HG03159 (cell line): ENCODE data around the gene MPC1.

Experiments
- ATAC-seq: cut with Tn5 transposase; IDR thresholded peaks from one replicate; pipeline ENCODE4 v1.9.1; 2021; ENCODE audit warnings: mild to moderate bottlenecking, moderate library complexity; ENCODE audit not compliant: unreplicated experiment

The MPC1 gene

DNA sequence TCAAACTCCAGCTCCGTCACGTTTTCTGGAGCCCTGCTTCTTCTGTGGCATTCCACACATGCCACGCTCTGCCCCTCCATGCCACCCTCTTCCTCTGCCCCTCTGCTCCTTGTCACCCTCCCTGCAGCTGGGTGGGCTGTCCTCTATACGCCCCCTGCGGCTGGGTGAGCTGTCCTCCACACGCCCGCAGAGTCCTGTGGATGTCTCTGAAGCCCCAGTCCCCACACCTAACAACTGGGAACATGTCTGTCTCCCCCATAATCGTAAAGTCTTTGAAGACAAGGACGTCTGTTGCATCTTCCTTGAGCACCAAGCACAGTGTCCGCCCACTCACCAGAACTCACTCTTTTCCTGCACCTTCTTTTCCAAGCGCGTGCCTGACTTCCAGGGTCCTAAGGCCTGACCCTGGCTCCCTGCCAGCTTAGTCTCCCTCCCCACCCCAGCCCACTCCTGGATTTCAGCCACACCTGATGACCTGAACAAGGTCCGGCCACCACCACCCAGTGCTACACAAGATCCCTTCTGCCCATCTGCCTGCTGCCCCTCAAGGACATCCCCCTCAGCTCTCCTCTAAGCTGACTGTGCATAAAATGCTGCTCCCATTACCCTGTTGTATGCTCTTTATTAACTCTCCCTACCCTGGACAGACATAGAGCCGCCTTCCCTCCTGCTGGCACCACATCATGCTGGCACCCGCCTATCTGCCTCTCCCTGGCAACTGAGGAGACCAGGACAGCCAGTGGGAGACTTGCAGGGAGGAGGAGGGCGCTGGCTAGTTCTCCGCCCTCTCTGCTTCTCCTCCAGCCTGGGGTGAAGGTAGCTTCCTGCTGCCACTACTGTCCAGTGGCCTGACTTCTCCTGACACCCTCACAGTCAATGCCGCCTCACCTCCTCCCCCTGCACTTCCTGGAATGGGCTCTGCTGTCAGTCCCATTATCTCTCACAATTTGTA is 63.8 kb downstream of the MPC1 start:
- no peak for ATAC-seq

DNA sequence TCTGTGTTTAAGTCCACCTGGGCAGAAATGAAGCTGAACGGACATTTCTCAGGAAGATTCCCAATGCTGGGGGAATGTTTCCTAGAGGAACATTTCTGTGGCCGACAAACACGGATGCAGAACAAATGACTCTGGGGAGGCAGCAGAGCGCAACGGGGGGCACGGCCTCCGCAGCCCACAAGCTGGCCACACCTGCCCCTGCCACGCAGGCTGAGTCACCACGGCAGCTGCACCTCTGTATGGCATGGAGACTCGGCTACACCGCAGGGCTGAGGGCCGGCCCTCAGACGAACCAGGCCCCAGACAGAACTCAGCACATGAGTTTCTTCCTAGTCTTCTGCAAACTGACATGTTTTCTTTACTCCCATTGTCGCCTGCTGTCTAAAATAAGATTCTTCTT is 64.5 kb downstream of the MPC1 start:
- ATAC-seq: no peak

DNA sequence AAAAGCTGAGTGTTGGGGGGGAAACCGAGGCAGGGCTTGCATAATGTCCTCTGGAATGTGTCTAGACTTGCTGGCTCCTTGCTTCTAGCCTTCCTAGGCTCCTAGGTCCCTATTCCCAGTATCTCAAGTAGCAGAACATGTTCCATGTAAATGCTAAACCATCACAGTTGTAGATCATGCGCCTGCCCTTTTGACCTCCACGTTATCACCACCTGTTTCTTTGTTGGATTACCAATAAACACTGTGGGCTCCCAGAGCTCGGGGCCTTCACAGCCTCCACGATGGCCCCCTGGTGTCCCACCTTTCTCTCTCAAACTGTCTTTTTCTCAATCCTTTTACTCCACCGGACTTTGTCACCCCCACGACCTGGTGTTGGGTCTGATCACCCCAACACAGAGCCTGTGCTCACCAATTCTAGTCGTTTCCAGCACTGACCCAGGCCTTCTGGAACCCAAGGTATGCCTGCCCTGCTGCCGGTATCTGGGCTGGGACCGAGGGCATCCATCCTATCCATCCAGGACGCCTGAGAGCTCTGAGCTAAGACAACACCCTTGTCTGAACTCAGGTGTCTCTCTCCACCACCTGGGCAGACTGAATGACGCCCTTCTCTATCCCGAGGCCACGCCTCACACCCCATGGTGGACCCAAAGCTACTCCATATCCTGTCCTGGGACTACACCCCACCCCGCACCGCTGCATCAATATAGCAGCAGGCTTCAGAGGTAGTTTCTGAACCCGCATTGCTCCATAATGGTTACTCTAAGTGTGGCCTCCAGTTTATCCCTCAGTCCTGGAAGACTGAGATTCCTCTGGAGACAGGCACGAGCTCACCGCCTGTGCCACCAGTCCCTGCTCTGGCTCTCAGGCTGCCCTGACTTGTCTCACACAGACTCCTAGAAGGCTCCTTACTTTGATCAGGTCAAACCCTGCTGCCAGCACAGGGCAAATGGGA is 65.2 kb downstream of the MPC1 start:
- no peak for ATAC-seq

DNA sequence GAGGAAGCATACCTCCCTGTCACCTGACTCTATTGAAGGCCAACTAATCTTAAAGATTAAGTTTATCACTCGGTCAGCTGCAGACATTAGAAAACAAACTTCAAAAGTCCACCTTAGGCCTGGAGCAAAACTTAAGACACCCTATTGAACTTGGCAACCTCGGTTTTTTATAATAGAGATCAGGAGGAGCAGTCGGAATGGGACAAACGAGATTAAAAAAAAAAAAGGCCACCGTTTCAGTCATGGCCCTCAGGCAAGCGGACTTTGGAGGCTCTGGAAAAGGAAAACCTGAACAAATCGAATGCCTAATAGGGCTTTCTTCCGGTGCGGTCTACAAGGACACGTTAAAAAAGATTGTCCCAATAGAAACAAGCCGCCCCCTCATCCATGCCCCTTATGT is 67.3 kb downstream of the MPC1 start:
- no peak for ATAC-seq
